ENCODE measurements around the gene MTHFR. TPM values are rescaled to one million over a fixed set of nuclear protein-coding genes. Genes with fewer than 3 reads are reported as not detected.

The MTHFR gene
- polyA plus RNA-seq, 1 donor from 2014 or later: 21.2 TPM

DNA sequence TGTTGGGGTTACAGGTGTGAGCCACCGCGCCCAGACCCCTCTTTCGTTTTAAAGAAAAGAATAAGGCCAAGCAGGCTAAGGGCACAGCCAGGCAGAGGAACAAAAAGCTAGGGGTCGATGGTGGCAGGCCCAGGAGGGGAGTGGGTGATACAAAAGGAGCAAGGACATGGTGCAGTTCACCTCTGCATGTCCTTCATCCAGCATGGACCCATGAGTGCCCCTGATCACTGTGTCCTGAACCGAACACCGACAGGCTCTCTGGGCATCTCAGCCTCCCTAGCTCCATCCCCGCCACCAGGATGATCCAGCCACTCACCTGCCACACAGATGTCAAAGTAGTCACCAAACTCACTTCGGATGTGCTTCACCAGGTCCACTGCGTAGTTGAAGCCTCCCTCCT, 5.9 kb downstream of the MTHFR start:
- H3K9ac ChIP-seq (ENCODE audit: low read length): no peak overlapping the region
- H3K36me3 ChIP-seq (ENCODE audit: insufficient read depth, low read length): no peaks in the 10 kb centered on the region
- H3K27ac ChIP-seq (ENCODE audit: low read length): no peak overlapping the region

DNA sequence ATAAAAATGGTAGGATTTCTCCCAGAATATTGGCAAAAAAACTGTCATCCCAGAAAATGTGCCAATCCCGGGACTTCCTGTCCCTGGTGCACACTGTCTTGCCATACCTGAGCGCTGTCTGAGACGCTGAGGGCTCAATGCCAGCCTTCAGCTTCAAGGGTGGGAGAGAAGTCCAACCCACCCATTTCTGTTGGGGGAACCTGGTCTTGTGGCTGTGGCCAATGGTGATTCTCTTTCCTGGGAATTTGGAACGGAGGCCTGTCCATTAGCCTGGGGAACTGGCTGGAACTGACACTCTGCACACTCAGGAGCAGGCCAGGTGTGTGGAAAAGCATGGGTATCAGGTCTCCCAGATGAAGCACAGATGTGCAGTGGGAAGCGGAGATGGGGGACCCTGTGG, 6.7 kb downstream of the MTHFR start:
- TF ChIP-seq, protein P1, sequence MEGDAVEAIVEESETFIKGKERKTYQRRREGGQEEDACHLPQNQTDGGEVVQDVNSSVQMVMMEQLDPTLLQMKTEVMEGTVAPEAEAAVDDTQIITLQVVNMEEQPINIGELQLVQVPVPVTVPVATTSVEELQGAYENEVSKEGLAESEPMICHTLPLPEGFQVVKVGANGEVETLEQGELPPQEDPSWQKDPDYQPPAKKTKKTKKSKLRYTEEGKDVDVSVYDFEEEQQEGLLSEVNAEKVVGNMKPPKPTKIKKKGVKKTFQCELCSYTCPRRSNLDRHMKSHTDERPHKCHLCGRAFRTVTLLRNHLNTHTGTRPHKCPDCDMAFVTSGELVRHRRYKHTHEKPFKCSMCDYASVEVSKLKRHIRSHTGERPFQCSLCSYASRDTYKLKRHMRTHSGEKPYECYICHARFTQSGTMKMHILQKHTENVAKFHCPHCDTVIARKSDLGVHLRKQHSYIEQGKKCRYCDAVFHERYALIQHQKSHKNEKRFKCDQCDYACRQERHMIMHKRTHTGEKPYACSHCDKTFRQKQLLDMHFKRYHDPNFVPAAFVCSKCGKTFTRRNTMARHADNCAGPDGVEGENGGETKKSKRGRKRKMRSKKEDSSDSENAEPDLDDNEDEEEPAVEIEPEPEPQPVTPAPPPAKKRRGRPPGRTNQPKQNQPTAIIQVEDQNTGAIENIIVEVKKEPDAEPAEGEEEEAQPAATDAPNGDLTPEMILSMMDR (IDR thresholded peaks at IDR 0.05; ENCODE audit: poor library complexity, severe bottlenecking): no peak
- TF ChIP-seq SMC3 (conservative IDR thresholded peaks at IDR 0.05; ENCODE audit: poor library complexity) (no peak), MXI1 (conservative IDR thresholded peaks at IDR 0.05; ENCODE audit: poor library complexity, severe bottlenecking) (no peak)
- H3K4me3 ChIP-seq (ENCODE audit: low read length): no peak overlapping the region
- H2AFZ ChIP-seq (ENCODE audit: low read depth, low read length): no peak overlapping the region
- no peaks in the 10 kb centered on the region for H3K9me3 ChIP-seq (ENCODE audit: low read length)
- no peaks in the 10 kb centered on the region for H3F3A ChIP-seq (ENCODE audit: insufficient read depth, low read length, poor library complexity, severe bottlenecking)
- H3K4me2 ChIP-seq (ENCODE audit: low read length): no peak overlapping the region
- H3K79me2 ChIP-seq (replicated peaks; ENCODE audit: insufficient read depth, low read length): no peaks in the 10 kb centered on the region
- H3K27me3 ChIP-seq (ENCODE audit: insufficient read depth, low read depth, low read length): no peaks in the 10 kb centered on the region
- H3K27ac ChIP-seq (ENCODE audit: low read length): no peak overlapping the region
- no peaks in the 10 kb centered on the region for H4K20me1 ChIP-seq (ENCODE audit: insufficient read depth)
- H3K9ac ChIP-seq (ENCODE audit: low read length): no peak overlapping the region
- no peaks in the 10 kb centered on the region for H3K36me3 ChIP-seq (ENCODE audit: insufficient read depth, low read length)
- no peaks in the 10 kb centered on the region for H3K9me2 ChIP-seq (ENCODE audit: insufficient read depth, low read length)

More for the DNA sequence above, 5.9 kb downstream of the MTHFR start:
- no peaks in the 10 kb centered on the region for H3K79me2 ChIP-seq (replicated peaks; ENCODE audit: insufficient read depth, low read length)
- H3K9me3 ChIP-seq (ENCODE audit: low read length): no peaks in the 10 kb centered on the region
- H3F3A ChIP-seq (ENCODE audit: insufficient read depth, low read length, poor library complexity, severe bottlenecking): no peaks in the 10 kb centered on the region
- H4K20me1 ChIP-seq (ENCODE audit: insufficient read depth): no peaks in the 10 kb centered on the region
- H3K9me2 ChIP-seq (ENCODE audit: insufficient read depth, low read length): no peaks in the 10 kb centered on the region
- no peak overlapping the region for H3K4me3 ChIP-seq (ENCODE audit: low read length)
- no peak overlapping the region for H3K4me2 ChIP-seq (ENCODE audit: low read length)
- H2AFZ ChIP-seq (ENCODE audit: low read depth, low read length): no peak overlapping the region
- H3K27me3 ChIP-seq (ENCODE audit: insufficient read depth, low read depth, low read length): no peaks in the 10 kb centered on the region
- TF ChIP-seq, protein P2, sequence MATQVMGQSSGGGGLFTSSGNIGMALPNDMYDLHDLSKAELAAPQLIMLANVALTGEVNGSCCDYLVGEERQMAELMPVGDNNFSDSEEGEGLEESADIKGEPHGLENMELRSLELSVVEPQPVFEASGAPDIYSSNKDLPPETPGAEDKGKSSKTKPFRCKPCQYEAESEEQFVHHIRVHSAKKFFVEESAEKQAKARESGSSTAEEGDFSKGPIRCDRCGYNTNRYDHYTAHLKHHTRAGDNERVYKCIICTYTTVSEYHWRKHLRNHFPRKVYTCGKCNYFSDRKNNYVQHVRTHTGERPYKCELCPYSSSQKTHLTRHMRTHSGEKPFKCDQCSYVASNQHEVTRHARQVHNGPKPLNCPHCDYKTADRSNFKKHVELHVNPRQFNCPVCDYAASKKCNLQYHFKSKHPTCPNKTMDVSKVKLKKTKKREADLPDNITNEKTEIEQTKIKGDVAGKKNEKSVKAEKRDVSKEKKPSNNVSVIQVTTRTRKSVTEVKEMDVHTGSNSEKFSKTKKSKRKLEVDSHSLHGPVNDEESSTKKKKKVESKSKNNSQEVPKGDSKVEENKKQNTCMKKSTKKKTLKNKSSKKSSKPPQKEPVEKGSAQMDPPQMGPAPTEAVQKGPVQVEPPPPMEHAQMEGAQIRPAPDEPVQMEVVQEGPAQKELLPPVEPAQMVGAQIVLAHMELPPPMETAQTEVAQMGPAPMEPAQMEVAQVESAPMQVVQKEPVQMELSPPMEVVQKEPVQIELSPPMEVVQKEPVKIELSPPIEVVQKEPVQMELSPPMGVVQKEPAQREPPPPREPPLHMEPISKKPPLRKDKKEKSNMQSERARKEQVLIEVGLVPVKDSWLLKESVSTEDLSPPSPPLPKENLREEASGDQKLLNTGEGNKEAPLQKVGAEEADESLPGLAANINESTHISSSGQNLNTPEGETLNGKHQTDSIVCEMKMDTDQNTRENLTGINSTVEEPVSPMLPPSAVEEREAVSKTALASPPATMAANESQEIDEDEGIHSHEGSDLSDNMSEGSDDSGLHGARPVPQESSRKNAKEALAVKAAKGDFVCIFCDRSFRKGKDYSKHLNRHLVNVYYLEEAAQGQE (IDR thresholded peaks at IDR 0.05; ENCODE audit: borderline replicate concordance): no peak
- no peak for TF ChIP-seq EP300 (conservative IDR thresholded peaks at IDR 0.05; ENCODE audit: poor library complexity, severe bottlenecking)

DNA sequence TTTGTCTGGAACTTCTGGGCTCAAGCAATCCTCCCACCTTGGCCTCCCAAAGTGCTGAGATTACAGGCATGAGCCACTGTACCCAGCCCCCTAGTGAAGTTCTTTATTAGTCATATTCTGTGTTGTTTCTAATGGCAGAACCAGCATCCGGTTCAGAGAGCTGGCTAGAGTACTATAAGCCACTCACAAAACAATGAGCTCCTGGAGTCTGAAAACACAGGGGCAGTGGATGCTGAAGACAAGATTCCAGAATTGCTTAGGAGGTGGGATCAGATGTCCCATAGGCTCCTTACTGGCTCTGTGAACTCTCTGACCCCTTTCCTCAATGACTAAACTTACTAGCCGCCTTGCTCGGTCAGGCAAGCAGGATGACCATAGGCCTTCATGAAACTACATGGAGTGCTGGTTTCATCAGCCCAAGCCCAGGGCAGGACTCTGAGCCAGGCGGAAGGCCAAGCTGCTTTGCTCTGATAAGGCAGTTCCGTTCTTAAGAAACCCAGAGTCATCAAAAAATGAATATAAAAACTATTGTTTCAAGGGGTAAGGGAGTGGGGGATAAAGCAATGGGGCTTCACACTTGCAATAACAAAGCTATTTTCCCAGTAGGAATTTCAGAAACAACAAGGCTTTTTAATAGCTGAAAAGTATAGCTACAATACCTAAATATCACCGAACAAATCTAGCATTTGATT, 8.1 kb downstream of the MTHFR start:
- Histone ChIP-seq H3K4me3 (ENCODE audit: low read length) (no peak overlapping the region), H3K27me3 (ENCODE audit: insufficient read depth, low read depth, low read length) (no peaks in the 10 kb centered on the region), H3K9me2 (ENCODE audit: insufficient read depth, low read length) (no peaks in the 10 kb centered on the region), H3K9me3 (ENCODE audit: low read length) (no peaks in the 10 kb centered on the region), H3F3A (ENCODE audit: insufficient read depth, low read length, poor library complexity, severe bottlenecking) (no peaks in the 10 kb centered on the region), H3K9ac (ENCODE audit: low read length) (no peak overlapping the region), H3K36me3 (ENCODE audit: insufficient read depth, low read length) (no peaks in the 10 kb centered on the region), H2AFZ (ENCODE audit: low read depth, low read length) (no peak overlapping the region), H3K79me2 (replicated peaks; ENCODE audit: insufficient read depth, low read length) (no peaks in the 10 kb centered on the region), H3K4me2 (ENCODE audit: low read length) (no peak overlapping the region), H4K20me1 (ENCODE audit: insufficient read depth) (no peaks in the 10 kb centered on the region), H3K27ac (ENCODE audit: low read length) (no peak overlapping the region)
- TF ChIP-seq EP300 (conservative IDR thresholded peaks at IDR 0.05; ENCODE audit: poor library complexity, severe bottlenecking): no peak
- TF ChIP-seq, protein P2 (IDR thresholded peaks at IDR 0.05; ENCODE audit: borderline replicate concordance): no peak
- no peak for TF ChIP-seq RAD21 (conservative IDR thresholded peaks at IDR 0.05)
- TF ChIP-seq POLR2AphosphoS5 (IDR thresholded peaks at IDR 0.05): no peak
- no peak for TF ChIP-seq MXI1 (conservative IDR thresholded peaks at IDR 0.05; ENCODE audit: poor library complexity, severe bottlenecking)
- TF ChIP-seq EZH2 (IDR thresholded peaks at IDR 0.05; ENCODE audit: borderline replicate concordance, insufficient read depth, low read length, poor library complexity, severe bottlenecking): no peak
- TF ChIP-seq TAF1 (IDR thresholded peaks at IDR 0.05; ENCODE audit: low read depth): no peak
- TF ChIP-seq, protein P1 (IDR thresholded peaks at IDR 0.05; ENCODE audit: poor library complexity, severe bottlenecking): no peak
- TF ChIP-seq SMC3 (conservative IDR thresholded peaks at IDR 0.05; ENCODE audit: poor library complexity): no peak

Measured in neural cell (in vitro differentiated cells).